Measurements from ENCODE around the gene POU5F1. TPM values are rescaled to one million over a fixed set of nuclear protein-coding genes. Genes with fewer than 3 reads are reported as not detected.

Gene POU5F1
- total RNA-seq, 2 donors from 2014 or later = not detected

- no peaks in the 10 kb centered on the region for H3K9me3 ChIP-seq (ENCODE audit: control insufficient read depth, low read length, poor library complexity, severe bottlenecking)
- Mint-ChIP-seq H3K36me3 (ENCODE audit: low read depth) (peaks cover 8% of the 10 kb centered on the region), H3K4me1 (peaks cover 12% of the 10 kb centered on the region), H3K27me3 (peaks cover 51% of the 10 kb centered on the region), H3K27ac (no peak overlapping the region), H3K4me3 (no peak overlapping the region)
- ATAC-seq (no peak), DNase-seq (no peak)
Observed at GRCh38 chr6:31116661-31117385, 53.7 kb downstream of the POU5F1 start.

- Mint-ChIP-seq H3K4me3 (no peak overlapping the region), H3K27ac (no peak overlapping the region), H3K4me1 (peaks cover 12% of the 10 kb centered on the region), H3K36me3 (ENCODE audit: low read depth) (peaks cover 8% of the 10 kb centered on the region), H3K27me3 (peaks cover 54% of the 10 kb centered on the region)
- DNase-seq (no peak), ATAC-seq (no peak)
- no peaks in the 10 kb centered on the region for H3K9me3 ChIP-seq (ENCODE audit: control insufficient read depth, low read length, poor library complexity, severe bottlenecking)
Observed at GRCh38 chr6:31115941-31116560, 54.4 kb downstream of the POU5F1 start.

GRCh38 chr6:31114970-31115849 lies 55.3 kb downstream of the POU5F1 start:
- Mint-ChIP-seq H3K36me3 (ENCODE audit: low read depth) (peaks cover 8% of the 10 kb centered on the region), H3K4me1 (peaks cover 12% of the 10 kb centered on the region), H3K27ac (peak overlapping the region; percentile 61), H3K4me3 (peak overlapping the region; percentile 9), H3K27me3 (peaks cover 62% of the 10 kb centered on the region)
- DNase-seq (no peak), ATAC-seq (peak; percentile 48)
- H3K9me3 ChIP-seq (ENCODE audit: control insufficient read depth, low read length, poor library complexity, severe bottlenecking) = no peaks in the 10 kb centered on the region

GRCh38 chr6:31114541-31114878 lies 56.0 kb downstream of the POU5F1 start, which contains the start of gene PSORS1C1:
TSS of gene PSORS1C1 (plus strand) at chr6:31114800. CDS start at chr6:31129633, 14,833 bp downstream.
- H3K4me3 Mint-ChIP-seq = peak within 1 kb of the TSS; percentile 9
- peaks cover 8% of the 10 kb centered on the region for H3K36me3 Mint-ChIP-seq (ENCODE audit: low read depth)
- H3K9me3 ChIP-seq (ENCODE audit: control insufficient read depth, low read length, poor library complexity, severe bottlenecking) = no peaks in the 10 kb centered on the region
- ATAC-seq (no peak), DNase-seq (no peak)
- H3K4me1 Mint-ChIP-seq = peaks cover 18% of the 10 kb centered on the region
- peaks cover 69% of the 10 kb centered on the region for H3K27me3 Mint-ChIP-seq
- peak within 1 kb of the TSS; percentile 61 for H3K27ac Mint-ChIP-seq

Other genes starting within 250 kb of the POU5F1 start
- gene SFTA2, start 238.5 kb downstream of the POU5F1 start, total RNA-seq = not detected
- not detected for gene MUCL3, start 229.7 kb downstream of the POU5F1 start, total RNA-seq
- not detected for gene MUC21, start 187.0 kb downstream of the POU5F1 start, total RNA-seq
- not detected for gene MUC22, start 160.2 kb downstream of the POU5F1 start, total RNA-seq
- not detected for gene C6orf15, start 58.1 kb downstream of the POU5F1 start, total RNA-seq
- gene PSORS1C1, start 55.9 kb downstream of the POU5F1 start, total RNA-seq = not detected
- gene CDSN, start 50.2 kb downstream of the POU5F1 start, total RNA-seq = not detected
- gene PSORS1C2, start 31.6 kb downstream of the POU5F1 start, total RNA-seq = not detected
- gene CCHCR1, start 12.9 kb downstream of the POU5F1 start, total RNA-seq = 10 to 100 TPM; 17.9 to 18.0 TPM
- gene TCF19, start 12.1 kb downstream of the POU5F1 start, total RNA-seq = 1 to 10 TPM; 3.7 to 4.1 TPM
- gene HLA-C, start 101.4 kb upstream of the POU5F1 start, total RNA-seq = 1,000 to 10,000 TPM; 1,753 to 2,634 TPM
- gene HLA-B, start 186.5 kb upstream of the POU5F1 start, total RNA-seq = 1,000 to 10,000 TPM; 7,013 to 7,159 TPM
- gene MICA, start 232.9 kb upstream of the POU5F1 start, total RNA-seq = 10 to 100 TPM; 11.2 to 11.5 TPM